GM06990 (cell line): ENCODE data around the gene SEC24B.
"Not testable (repeated sequence)": the region's sequence is repeated elsewhere in the genome, so short reads cannot be mapped to it uniquely, and the experiment has no call there.

Experiments
- DNase-seq: peaks from one replicate; pipeline ENCODE4 v3.0.0-alpha.2; 2011; ENCODE audit not compliant: insufficient read length; ENCODE audit errors: extremely low read depth
- H3K27me3 ChIP-seq: replicated peaks from 2 replicates; pipeline ENCODE4 v1.6.0; 2011; ENCODE audit warnings: low read length; ENCODE audit not compliant: control insufficient read depth, insufficient read depth
- H3K36me3 ChIP-seq: 2 replicates; pipeline ENCODE4 v1.5.1; 2011; ENCODE audit warnings: low read length; ENCODE audit not compliant: control insufficient read depth, insufficient read depth
- H3K4me3 ChIP-seq: replicated peaks from 2 replicates; pipeline ENCODE4 v1.5.1; 2011; ENCODE audit warnings: low read depth, mild to moderate bottlenecking, control low read depth, low read length
- CTCF ChIP-seq: IDR thresholded peaks from 2 replicates; pipeline ENCODE4 v1.5.1; 2011; ENCODE audit warnings: low read length, control low read depth, mild to moderate bottlenecking, inconsistent platforms; ENCODE audit not compliant: insufficient read depth, poor library complexity, severe bottlenecking

SEC24B gene

GRCh38 chr4:109441862-109442458, 8.3 kb downstream of the SEC24B start:
- TF ChIP-seq CTCF: no peak
- no peak for DNase-seq
- Histone ChIP-seq H3K4me3 (no peak overlapping the region), H3K36me3 (no peaks in the 10 kb centered on the region), H3K27me3 (no peaks in the 10 kb centered on the region)

- no peaks in the 10 kb centered on the region for H3K27me3 ChIP-seq
- H3K4me3 ChIP-seq: no peak overlapping the region
- no peak for DNase-seq
- no peak for TF ChIP-seq CTCF
- no peaks in the 10 kb centered on the region for H3K36me3 ChIP-seq
Observed at GRCh38 chr4:109444182-109444844, 10.7 kb downstream of the SEC24B start.

GRCh38 chr4:109447278-109447677, 13.7 kb downstream of the SEC24B start:
- no peak for TF ChIP-seq CTCF
- H3K4me3 ChIP-seq: no peak overlapping the region
- no peaks in the 10 kb centered on the region; the same call in 1 of the 2 replicates for H3K36me3 ChIP-seq
- DNase-seq: no peak
- H3K27me3 ChIP-seq: no peaks in the 10 kb centered on the region

- Histone ChIP-seq H3K36me3 (peaks cover 1% of the 10 kb centered on the region), H3K4me3 (no peak overlapping the region), H3K27me3 (no peaks in the 10 kb centered on the region)
- no peak for TF ChIP-seq CTCF
- no peak for DNase-seq
Observed at GRCh38 chr4:109451544-109452273, 18.1 kb downstream of the SEC24B start.

GRCh38 chr4:109453110-109453509, 19.5 kb downstream of the SEC24B start:
- DNase-seq, H3K27me3 ChIP-seq, H3K36me3 ChIP-seq, H3K4me3 ChIP-seq: not testable (repeated sequence)

GRCh38 chr4:109462297-109462696, 28.7 kb downstream of the SEC24B start:
- no peaks in the 10 kb centered on the region for H3K27me3 ChIP-seq
- no peak for DNase-seq
- H3K36me3 ChIP-seq: peaks cover 9% of the 10 kb centered on the region
- H3K4me3 ChIP-seq: no peak overlapping the region
- no peak for TF ChIP-seq CTCF
